Left lung (tissue), 10 donors: ENCODE data around the gene CPEB3. TPM values are rescaled to one million over a fixed set of nuclear protein-coding genes. Genes with fewer than 3 reads are reported as not detected.
"Not testable (repeated sequence)": the region's sequence is repeated elsewhere in the genome, so short reads cannot be mapped to it uniquely, and the experiment has no call there.

ENCODE experiments used
- ATAC-seq: fragments of 200-7000 bp; cut with Tn5 transposase; one replicate; pipeline ENCODE4 v1.9.1; 2020; ENCODE audit warnings: moderate library complexity
- DNase-seq, 4 donors: peaks; one replicate each; pipeline ENCODE4 v3.0.0-alpha.2; 2013 to 2020
- H3K27ac ChIP-seq, 2 donors: fragments of 200-600 bp; sonication (generic) in 1 of 2; one replicate each; pipeline versions ENCODE4 v1.5.0 to v1.8.0; 2020 to 2021
- H3K27me3 ChIP-seq, 2 donors: fragments of 200-600 bp; sonication (generic) in 1 of 2; one replicate each; pipeline versions ENCODE4 v1.5.0 to v1.8.0; 2020 to 2021
- H3K36me3 ChIP-seq, 2 donors: fragments of 200-600 bp; sonication (generic) in 1 of 2; one replicate each; pipeline versions ENCODE4 v1.5.0 to v1.8.0; 2020 to 2021
- H3K4me1 ChIP-seq, 2 donors: fragments of 200-600 bp; one replicate each; pipeline ENCODE4 v1.8.0; 2021
- H3K4me3 ChIP-seq, 2 donors: fragments of 200-600 bp; sonication (generic) in 1 of 2; one replicate each; pipeline versions ENCODE4 v1.5.0 to v1.8.0; 2020 to 2021; ENCODE audit warnings: mild to moderate bottlenecking in 1 of 2
- H3K9me3 ChIP-seq, 2 donors: fragments of 200-600 bp; sonication (generic) in 1 of 2; one replicate each; pipeline versions ENCODE4 v1.5.0 to v1.8.0; 2020 to 2021
- intact Hi-C, 2 donors: fragments of 100-400 bp; cut with DNase I; formaldehyde crosslinking; loops; one replicate each; pipeline versions ENCODE4 v1.11.2 to v1.14.2; 2022
- polyA plus RNA-seq, 6 donors: library from polyadenylated mRNA; unstranded; fragments of 120-200 nt; gene quantifications; one replicate each; pipeline ENCODE4 v1.2.1, GENCODE V29; 2013; ENCODE audit not compliant: insufficient read length in 6 of 6
- total RNA-seq, 2 donors: library from RNA; stranded (reverse); fragmentation: NEBNext Ultra II Directional; extraction: Animal tissue kit (Norgen Biotek cat#: 25700); gene quantifications; one replicate each; pipeline ENCODE4 v1.2.1, GENCODE V29; 2021
- TF ChIP-seq, protein P1 (sequence below), 2 donors: fragments of 200-600 bp; sonication (generic) in 1 of 2; IDR thresholded peaks; one replicate each; pipeline versions ENCODE4 v1.5.0 to v1.8.0; 2021; ENCODE audit warnings: antibody characterized with exemption in 2 of 2
- donor health status: DM: no; HTN: yes; CAD: no.
- donor health status: DM: no; HTN: no; CAD: no.

CPEB3 gene
- total and polyA plus RNA-seq, 8 donors: 2.9 to 4.3 (median 3.5) TPM

DNA sequence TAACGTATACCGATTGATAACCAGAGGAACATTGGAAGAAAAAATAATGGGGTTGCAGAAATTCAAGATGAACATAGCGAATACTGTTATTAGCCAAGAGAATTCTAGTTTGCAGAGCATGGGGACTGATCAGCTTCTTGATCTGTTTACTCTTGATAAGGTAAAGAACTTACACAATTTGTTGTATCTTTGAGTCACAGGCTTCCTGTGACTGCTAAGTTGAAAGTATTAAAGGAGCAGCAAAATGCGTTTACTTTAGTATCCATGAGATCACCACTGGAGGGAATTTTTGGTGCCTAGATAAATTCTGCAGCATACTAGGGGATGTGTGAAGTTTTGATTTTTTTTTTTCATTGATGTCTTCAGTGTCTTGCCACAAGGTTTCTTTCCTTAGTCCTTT, 263.7 kb downstream of the CPEB3 start:
- H3K36me3 ChIP-seq: peaks cover 0 to 94% of the 10 kb centered on the region in 2 donors
- no peak overlapping the region for H3K4me3 ChIP-seq
- H3K9me3 ChIP-seq: no peaks in the 10 kb centered on the region
- H3K27me3 ChIP-seq: no peaks in the 10 kb centered on the region
- H3K27ac ChIP-seq: no peak overlapping the region
- ATAC-seq (no peak), DNase-seq (no peak)
- intact Hi-C loops: no loop called here
- H3K4me1 ChIP-seq: no peaks in the 10 kb centered on the region
- TF ChIP-seq, protein P1, sequence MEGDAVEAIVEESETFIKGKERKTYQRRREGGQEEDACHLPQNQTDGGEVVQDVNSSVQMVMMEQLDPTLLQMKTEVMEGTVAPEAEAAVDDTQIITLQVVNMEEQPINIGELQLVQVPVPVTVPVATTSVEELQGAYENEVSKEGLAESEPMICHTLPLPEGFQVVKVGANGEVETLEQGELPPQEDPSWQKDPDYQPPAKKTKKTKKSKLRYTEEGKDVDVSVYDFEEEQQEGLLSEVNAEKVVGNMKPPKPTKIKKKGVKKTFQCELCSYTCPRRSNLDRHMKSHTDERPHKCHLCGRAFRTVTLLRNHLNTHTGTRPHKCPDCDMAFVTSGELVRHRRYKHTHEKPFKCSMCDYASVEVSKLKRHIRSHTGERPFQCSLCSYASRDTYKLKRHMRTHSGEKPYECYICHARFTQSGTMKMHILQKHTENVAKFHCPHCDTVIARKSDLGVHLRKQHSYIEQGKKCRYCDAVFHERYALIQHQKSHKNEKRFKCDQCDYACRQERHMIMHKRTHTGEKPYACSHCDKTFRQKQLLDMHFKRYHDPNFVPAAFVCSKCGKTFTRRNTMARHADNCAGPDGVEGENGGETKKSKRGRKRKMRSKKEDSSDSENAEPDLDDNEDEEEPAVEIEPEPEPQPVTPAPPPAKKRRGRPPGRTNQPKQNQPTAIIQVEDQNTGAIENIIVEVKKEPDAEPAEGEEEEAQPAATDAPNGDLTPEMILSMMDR (IDR thresholded peaks at IDR 0.05): no peak

DNA sequence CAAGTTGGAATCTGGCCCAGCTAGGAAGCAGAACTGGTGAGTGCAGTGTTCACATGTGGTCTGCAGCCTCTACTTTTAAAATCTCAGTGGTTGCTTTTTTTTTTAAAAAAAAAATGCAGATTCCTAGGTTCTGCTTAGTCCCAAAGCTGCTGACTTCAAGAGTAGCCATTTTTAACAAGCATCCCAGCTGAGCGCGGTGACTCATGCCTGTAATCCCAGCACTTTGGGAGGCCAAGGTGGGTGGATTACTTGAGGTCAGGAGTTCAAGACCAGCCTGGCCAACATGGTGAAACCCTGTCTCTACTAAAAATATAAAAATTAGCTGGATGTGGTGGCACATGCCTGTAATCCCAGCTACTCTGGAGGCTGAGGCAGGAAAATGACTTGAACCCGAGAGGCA, 265.5 kb downstream of the CPEB3 start:
- H3K4me3 ChIP-seq, H3K27ac ChIP-seq, ATAC-seq, intact Hi-C loops, DNase-seq, H3K9me3 ChIP-seq, H3K27me3 ChIP-seq, H3K4me1 ChIP-seq: not testable (repeated sequence)
- H3K36me3 ChIP-seq: peaks cover 0 to 97% of the 10 kb centered on the region in 2 donors

DNA sequence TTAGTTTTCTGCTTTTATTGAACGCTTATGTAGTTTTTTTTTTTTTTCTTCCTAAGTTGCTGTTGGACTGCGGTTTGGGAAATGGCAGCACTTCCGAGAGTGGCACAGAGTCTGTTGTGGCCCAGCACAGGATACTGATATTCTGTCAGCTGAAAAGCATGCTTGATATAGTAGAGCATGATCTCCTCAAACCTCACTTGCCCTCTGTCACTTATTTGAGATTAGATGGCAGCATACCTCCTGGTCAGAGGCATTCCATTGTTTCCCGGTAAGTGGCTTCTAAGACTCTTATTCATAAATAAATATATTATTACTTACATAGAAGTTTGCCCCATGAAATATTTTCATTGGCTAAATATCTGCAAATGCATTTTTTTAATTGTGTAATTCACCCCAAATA, 266.2 kb downstream of the CPEB3 start:
- peak; percentile 65 for ATAC-seq
- H3K36me3 ChIP-seq: peaks cover 0 to 94% of the 10 kb centered on the region in 2 donors
- no peaks in the 10 kb centered on the region for H3K27me3 ChIP-seq
- no peaks in the 10 kb centered on the region for H3K9me3 ChIP-seq
- intact Hi-C loops: no loop called here
- no peak overlapping the region for H3K27ac ChIP-seq
- TF ChIP-seq, protein P1 (IDR thresholded peaks at IDR 0.05): no peak
- DNase-seq: no peak
- no peak overlapping the region for H3K4me3 ChIP-seq
- no peaks in the 10 kb centered on the region for H3K4me1 ChIP-seq

DNA sequence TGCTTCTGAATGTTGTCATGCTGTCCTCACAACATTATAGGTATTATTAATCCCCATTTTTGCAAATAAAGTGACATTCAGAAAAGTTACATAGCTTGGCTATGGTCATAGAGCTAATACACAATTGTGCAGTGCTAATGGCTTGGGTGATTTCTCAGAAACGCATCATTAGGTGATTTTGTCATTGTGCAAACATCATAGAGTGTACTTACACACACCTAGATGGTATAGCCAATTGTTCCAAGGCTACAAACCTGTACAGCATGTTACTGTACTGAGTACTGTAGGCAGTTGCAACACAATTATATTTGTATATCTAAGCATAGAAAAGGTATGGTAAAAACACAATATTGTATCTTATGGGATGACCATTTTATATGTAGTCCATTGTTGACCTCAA, 276.3 kb downstream of the CPEB3 start:
- TF ChIP-seq, protein P1 (IDR thresholded peaks at IDR 0.05): no peak
- ATAC-seq: peak; percentile 65
- intact Hi-C loops: no loop called here
- no peak for DNase-seq
- no peak overlapping the region for H3K27ac ChIP-seq
- H3K27me3 ChIP-seq: no peaks in the 10 kb centered on the region
- no peaks in the 10 kb centered on the region for H3K4me1 ChIP-seq
- no peak overlapping the region for H3K4me3 ChIP-seq
- H3K9me3 ChIP-seq: no peaks in the 10 kb centered on the region
- H3K36me3 ChIP-seq: peaks cover 0 to 88% of the 10 kb centered on the region in 2 donors

DNA sequence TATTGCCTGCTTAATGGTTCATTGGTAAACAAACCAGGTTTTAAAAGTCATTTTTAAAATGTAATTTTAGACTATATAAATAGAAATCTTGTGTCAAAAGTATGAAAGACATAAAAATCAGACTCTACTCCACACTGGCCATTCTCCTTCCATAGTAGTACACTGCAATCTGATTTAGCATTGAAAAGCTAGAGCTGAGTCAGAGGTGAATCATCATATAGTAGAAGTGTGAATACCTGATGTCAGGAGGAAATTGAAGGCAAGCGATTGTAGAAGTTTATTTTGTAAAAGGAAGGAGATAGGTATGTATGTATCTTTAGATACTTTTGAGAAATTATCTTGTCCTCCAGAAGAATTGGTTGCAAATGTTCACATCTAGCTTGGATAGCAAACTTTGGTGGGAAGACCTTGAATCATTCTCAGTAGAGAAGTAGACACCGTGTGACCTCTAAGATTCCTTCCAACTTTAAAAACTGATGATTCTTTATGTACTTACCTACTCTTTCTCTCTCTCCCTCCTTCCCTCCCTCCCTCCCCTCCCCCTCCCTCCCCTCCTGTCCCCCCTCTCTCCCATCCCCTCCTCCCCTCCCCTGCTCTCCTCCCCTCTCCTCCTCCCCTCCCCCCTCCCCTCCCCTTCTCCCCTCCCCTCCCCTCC, 279.2 kb downstream of the CPEB3 start:
- no peak for DNase-seq
- no peaks in the 10 kb centered on the region for H3K9me3 ChIP-seq
- no peaks in the 10 kb centered on the region for H3K4me1 ChIP-seq
- peak; percentile 49 for ATAC-seq
- H3K27ac ChIP-seq: no peak overlapping the region
- H3K4me3 ChIP-seq: no peak overlapping the region
- TF ChIP-seq, protein P1 (IDR thresholded peaks at IDR 0.05): no peak
- intact Hi-C loops: no loop called here
- H3K27me3 ChIP-seq: no peaks in the 10 kb centered on the region
- H3K36me3 ChIP-seq: peaks cover 0 to 79% of the 10 kb centered on the region in 2 donors
